GM19043 (cell line): Measurements from ENCODE around the gene ABCA13.
"Not testable (repeated sequence)": the region's sequence is repeated elsewhere in the genome, so short reads cannot be mapped to it uniquely, and the experiment has no call there.

ENCODE experiments used
- ATAC-seq: cut with Tn5 transposase; IDR thresholded peaks from one replicate; pipeline ENCODE4 v1.9.1; 2021; ENCODE audit warnings: low read depth; ENCODE audit not compliant: unreplicated experiment

ABCA13 gene

GRCh38 chr7:48175019-48175418 is 3.8 kb downstream of the ABCA13 start:
- ATAC-seq, result no peak

DNA sequence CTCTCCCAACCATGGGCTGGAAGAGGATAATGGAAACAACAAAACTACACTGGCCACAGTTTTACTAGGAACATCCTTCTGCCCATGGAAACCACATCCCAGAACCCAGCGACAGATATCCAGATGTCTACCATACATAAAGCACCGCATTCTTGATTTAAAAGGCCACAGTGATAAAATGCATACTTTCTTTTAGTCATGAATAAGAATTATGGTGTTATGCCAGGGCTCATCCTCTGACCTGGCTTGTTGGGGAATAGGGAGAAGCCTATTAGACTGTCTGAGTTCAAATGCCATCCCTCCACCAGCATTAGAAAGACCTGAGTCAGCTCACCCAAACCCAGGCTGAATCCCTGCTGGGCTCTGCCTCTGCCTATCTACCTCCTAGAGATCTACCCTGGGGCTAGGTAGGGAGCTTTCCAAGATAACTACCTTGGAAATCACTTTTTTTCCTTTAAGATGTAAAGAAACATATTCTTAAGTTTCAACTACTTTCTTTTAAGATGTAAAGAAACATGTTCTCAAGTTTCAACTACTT is 5.2 kb downstream of the ABCA13 start:
- ATAC-seq, result no peak

DNA sequence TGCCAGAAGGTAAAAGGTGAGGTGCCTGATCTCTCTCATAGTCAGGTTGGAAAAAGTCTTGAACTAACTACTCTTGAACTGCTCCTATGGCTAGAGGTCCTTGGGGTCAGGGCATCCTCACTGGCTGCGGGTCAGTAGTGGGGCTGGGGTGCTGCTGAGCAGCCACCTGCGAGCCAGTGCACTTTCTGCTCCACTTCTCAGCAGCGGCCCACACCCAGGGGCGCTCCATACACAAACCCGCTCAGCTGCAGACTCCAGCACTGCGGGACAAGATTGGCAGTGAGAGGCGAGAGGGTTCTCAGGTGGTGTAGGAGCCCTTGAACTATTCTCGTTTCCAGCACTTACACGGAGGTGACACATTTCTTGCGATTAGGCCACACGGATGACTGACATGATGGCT is 6.0 kb downstream of the ABCA13 start:
- no peak for ATAC-seq

DNA sequence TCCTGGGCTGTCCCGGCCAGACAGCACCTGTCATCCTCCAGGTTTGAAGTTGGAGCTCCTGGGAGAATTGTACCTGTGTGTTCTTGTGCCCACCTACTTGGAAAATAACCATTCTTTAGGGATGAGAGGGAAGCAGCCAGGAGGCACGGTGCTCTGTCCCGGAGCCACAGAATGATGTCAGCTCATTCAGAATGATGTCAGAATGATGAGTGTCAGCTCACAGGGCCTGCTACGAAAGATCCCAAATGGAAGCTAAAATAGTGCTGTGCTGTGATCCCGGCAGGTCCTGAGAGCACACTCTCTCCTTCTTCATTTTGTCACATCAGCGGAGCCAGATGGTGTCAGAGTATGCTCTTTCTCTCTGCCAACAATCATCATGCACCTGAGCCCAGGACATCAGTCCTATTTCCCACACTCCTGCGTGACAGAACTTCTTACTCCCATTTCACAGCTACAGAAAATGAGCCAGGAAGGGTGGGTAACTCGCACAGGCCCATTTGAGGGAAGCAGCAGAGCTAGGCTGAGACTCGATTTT is 8.3 kb downstream of the ABCA13 start:
- ATAC-seq, result no peak

GRCh38 chr7:48180981-48181380 is 9.7 kb downstream of the ABCA13 start:
- no peak for ATAC-seq

DNA sequence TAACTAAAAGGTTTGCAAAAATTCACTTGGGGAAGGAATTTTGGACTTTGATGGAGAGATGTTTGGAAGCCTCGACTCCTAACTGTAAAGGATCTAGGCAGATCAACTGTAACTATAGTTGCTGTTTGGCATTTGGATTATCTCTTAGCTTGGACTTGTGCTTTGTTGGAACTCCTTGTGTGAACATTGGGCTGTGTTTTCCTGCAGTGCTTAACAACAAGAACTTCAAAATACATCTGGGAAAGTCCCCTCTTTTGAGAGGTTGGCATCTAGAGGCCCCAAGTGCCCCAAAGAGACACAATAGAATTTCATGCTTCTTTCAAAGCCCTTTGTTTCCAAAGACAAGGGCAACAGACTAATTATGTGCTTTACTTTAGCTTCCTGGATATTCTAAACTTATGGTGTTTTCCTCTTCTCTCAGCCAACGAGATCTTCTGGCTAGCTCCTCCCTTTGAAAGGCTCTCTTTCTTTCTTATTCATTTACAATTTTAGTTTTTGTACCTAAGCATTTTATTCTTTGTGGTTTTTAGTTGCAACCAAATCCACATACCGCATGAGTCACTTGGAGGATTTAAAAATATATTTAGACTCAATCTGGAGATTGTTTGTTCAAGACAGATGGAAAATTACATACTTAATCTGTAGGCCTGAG is 11.6 kb downstream of the ABCA13 start:
- no peak for ATAC-seq

DNA sequence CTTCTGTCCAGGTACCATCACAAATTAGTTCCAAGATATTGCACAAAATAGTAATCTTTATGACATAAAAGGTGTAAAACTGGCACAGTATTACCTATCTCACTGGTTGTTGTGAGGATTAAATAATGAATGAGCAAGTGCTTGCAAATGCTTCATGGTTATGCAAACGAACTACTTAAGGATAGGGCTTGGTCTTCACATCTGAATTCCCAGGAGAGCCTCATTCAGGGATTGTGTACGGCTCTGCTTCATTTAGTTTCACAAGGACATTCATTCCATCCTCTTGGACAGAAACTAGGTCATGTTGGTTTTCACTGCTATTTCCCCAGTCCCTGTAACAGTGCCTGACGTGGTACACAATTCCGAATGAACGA is 12.1 kb downstream of the ABCA13 start:
- ATAC-seq, result no peak

DNA sequence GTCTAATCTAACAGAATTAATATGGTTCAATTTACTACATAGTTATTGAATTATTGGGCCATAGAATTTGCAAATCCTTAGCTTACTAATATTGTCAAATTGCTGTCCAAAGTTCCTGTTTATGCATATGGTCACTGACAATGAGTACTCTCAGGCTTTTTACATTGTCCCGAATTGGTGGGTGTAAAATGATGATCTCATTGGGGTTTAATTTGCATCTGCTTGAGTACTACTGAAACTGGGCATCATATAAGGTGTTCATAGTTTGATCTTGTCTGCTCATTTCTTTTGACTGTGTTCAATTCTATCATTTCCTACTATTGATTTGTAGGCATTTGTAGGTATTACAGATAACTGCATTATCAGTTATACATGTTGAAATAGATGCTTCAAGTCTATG is 12.7 kb downstream of the ABCA13 start:
- ATAC-seq, result no peak

DNA sequence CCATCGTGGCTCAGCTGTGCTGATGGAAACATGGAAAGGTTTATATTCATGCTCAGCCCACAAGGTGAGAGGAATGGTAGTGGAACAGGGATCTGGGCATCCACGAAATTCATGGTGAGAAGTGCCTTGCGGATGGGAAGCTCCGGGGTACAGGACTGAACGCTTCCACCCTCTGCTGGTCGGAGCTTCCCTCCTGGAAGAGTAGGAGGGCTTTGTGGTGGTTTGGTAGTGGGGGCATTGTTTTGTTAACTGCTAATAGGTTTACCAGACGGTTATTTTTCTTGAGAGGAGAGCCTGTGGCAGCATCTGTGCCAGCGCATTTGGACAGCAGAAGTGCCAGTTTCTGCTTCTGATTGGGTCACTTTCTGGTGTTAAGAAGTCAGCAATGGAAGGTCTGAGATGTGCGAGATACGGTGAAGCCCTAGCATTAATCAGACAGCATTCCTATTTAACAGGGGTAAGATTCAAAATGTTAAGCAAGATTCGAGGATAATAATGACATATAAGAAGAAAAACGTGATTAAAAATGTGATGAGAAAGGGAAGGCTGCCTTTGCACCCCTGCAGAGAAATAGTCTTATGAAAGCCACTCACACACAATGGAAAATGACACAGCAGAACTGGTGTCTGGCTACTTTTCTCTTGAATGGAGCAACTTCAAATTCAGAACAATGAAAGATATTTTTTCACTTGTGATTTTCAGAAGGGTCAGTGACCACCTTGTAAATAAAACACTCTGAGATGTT is 17.7 kb downstream of the ABCA13 start:
- ATAC-seq, result no peak

GRCh38 chr7:48192996-48193395 is 21.7 kb downstream of the ABCA13 start:
- ATAC-seq, result no peak

GRCh38 chr7:48193421-48193820 is 22.2 kb downstream of the ABCA13 start:
- no peak for ATAC-seq

DNA sequence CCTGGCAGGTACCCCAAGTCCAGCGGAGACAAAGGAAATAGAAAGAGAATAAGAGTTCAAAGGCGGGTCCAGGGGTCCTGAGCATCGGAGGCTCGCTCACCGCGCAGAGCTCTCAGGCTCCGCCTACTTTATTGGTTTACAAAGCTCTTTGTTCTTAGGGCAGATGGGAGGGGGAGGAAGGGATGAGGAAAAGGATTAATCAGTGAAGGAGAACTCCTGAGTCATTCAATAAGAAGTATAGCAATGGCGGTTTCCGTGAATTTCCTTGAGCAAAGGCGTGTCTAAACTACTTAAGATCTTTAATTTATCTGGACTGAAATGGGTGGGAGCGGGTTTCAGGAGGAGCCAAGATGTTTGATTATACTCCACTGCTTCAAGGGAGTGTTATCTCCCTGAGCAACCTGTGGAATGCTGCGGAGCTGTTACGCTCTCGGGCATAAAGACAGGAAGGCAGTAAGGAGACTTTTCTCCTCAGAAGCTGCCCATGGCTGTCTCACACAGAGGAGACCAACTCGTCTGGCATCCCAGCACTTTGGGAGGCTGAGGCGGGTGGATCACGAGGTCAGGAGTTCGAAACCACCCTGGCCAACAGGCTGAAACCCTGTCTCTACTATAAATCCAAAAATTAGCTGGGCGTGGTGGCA is 29.8 kb downstream of the ABCA13 start:
- ATAC-seq, result not testable (repeated sequence)

DNA sequence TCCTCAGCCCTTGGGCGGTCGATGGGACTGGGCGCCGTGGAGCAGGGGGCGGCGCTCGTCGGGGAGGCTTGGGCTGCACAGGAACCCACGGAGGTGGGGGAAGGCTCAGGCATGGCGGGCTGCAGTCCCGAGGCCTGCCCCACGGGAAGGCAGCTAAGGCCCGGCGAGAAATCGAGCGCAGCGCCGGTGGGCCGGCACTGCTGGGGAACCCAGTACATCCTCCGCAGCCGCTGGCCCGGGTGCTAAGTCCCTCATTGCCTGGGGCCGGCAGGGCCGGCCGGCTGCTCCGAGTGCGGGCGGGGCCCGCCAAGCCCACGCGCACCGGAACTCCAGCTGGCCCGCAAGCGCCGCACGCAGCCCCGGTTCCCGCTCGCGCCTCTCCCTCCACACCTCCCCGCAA is 31.7 kb downstream of the ABCA13 start:
- not testable (repeated sequence) for ATAC-seq

GRCh38 chr7:48207155-48207675 is 36.0 kb downstream of the ABCA13 start:
- ATAC-seq, result no peak

DNA sequence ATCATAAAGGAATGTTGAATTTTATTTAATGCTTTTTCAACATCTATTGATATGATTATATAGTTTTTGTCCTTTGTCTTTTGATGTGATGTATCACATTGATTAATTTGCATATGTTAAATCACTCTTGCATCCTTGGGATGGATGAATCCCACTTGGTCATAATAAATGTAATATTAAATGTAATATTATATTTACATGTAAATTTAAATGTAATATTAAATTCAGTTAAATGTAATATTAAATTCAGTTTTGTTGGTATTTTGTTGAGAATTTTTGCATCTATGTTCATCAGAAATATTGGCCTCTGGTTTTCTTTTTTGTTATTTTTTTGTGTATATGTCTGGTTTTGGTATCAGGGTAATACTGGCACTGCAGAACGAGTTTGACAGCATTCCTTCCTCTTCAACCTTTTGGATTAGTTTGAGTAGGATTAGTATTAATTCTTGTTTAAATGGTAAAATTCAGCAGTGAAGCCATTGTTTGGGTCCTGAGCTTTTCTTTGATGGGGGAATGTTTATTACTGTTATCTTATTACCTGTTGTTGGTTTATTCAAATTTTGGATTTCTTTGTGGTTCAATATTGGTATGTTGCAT is 37.8 kb downstream of the ABCA13 start:
- no peak for ATAC-seq

DNA sequence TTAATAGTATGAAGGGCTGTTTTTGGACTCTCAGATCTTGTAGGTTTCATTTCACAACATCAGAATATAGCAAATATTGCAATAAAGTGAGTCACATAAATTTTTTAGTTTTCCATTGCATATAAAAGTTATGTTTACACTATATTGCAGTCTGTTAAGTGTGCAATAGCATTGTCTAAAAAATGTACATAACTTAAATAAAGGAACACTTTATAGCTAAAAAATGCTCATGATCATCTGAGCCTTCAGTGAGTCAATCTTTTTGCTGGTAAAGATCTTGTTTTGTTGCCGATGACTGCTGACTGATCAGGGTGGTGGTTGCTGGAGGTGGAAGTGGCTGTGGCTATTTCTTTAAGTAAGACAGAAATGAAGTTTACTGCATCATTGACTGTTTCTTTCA is 42.0 kb downstream of the ABCA13 start:
- no peak for ATAC-seq

DNA sequence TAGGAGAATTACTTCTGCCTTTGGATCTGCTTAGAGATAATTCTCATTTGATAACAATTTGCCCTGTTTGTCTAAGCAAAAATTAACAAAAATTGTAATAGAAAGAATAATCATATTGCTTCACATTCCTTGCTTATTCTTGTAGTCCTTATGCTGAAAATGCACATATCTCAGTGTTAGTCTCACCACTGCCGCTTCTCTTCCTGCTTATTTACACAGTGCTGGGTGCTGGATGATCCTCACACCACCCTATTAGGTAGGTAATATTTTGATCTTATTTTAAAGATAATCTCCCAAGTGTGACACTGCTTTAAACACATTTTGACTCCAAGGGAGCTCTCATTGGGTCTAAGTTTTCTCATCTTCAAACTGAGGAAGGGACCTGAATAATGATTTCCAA is 46.0 kb downstream of the ABCA13 start:
- ATAC-seq, result no peak

- ATAC-seq, result no peak
Observed at GRCh38 chr7:48217753-48218152, 46.5 kb downstream of the ABCA13 start.

GRCh38 chr7:48224042-48224441 is 52.8 kb downstream of the ABCA13 start:
- ATAC-seq, result no peak

DNA sequence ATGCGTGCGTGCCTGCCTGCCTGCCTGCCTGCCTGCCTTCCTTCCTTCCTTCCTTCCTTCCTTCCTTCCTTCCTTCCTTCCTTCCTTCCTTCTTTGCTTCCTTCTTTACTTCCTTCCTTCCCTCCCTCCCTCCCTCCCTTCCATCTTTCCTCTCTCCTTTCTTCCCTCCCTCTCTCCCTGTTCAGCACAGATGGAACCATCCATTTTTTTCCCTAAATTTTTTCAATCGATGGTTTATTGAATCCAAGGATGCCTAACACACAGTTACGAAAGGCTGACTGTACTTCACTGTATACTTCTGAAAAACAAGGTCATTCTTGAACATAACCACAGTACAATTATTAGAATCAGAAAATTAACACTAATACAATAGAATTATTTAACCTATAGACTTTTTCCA is 53.8 kb downstream of the ABCA13 start:
- no peak for ATAC-seq

DNA sequence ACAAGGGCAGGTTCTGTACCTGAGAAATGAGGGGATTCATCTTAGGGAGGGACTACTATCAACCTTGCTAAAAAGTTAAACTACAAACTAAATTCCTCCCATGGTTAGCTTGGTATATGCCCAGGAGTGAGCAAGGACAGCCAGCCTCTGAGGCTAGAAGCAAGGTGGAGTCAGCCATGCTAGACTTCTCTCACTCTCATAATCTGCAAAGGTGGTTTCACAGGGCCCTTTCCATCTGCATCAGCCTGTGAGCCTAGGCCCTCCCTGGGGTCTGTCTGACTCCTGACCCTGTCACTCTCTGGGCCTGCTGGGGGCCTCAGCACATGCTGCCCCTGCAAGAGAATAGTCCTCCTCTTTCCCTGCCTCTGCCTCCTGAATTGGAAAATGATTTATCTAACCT is 66.1 kb downstream of the ABCA13 start:
- no peak for ATAC-seq
